ENCODE data around the gene DAZAP1. TPM values are rescaled to one million over a fixed set of nuclear protein-coding genes. Genes with fewer than 3 reads are reported as not detected.

Gene DAZAP1
- total RNA-seq, 1 experiment from 2014 or later, result 177 TPM

DNA sequence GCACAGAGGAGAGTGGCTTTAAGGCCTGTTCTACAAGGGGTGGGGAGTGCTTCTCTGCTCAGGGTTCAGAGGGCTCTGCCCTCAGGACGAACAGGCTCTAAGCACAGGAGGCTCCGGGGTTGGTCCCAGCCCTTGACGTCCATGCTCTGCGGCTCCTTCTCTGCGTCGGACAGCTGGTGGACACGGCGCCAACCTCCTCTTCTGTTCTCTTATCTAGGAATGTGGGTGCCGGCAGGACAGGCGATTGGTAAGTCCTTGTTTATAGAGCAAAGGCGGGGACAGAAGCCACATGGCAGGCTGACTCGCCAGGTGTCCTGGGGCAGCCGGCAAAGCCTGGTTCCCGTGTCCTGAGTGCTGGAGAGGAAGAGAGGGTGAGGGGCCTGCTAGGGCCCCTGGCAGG is 22.4 kb downstream of the DAZAP1 start:
- intact Hi-C loops (cut with micrococcal nuclease), result no loop called here
- H3K4me2 ChIP-seq (ENCODE audit: low read length), result no peak overlapping the region
- POLR2A ChIA-PET (ENCODE audit: unreplicated experiment), result no interaction called here
- H3K4me3 ChIP-seq (ENCODE audit: low read length), result no peak overlapping the region
- DNase-seq (no peak), ATAC-seq (peak; percentile 38)
- no peaks in the 10 kb centered on the region for H3K27me3 ChIP-seq (ENCODE audit: low read length)
- CTCF ChIA-PET, result no interaction called here
- no peaks in the 10 kb centered on the region for H3K9me2 ChIP-seq (replicated peaks; ENCODE audit: low read length)
- TF ChIP-seq EZH2phosphoT487 (IDR thresholded peaks at IDR 0.05; ENCODE audit: borderline replicate concordance, low read length) (no peak), CTCF (conservative IDR thresholded peaks at IDR 0.05; ENCODE audit: low read depth, low read length) (no peak), EZH2 (IDR thresholded peaks at IDR 0.05; ENCODE audit: low read length, unreplicated experiment) (no peak)
- H3K27ac ChIP-seq (ENCODE audit: low read length), result no peak overlapping the region
- no peaks in the 10 kb centered on the region for H3K79me2 ChIP-seq (ENCODE audit: low read length)
- H3K4me1 ChIP-seq (ENCODE audit: insufficient read depth, low read length), result no peaks in the 10 kb centered on the region
- no peak overlapping the region for H3K9ac ChIP-seq (ENCODE audit: low read length)
- H4K20me1 ChIP-seq (ENCODE audit: low read length), result no peaks in the 10 kb centered on the region
- no peaks in the 10 kb centered on the region for H3K9me3 ChIP-seq (ENCODE audit: low read length)
- H3F3A ChIP-seq (ENCODE audit: low read length, unreplicated experiment), result no peaks in the 10 kb centered on the region
- no peak overlapping the region for H2AFZ ChIP-seq (ENCODE audit: low read length)
- peaks cover 13% of the 10 kb centered on the region; the same call in 1 of the 2 replicates for H3K36me3 ChIP-seq (ENCODE audit: low read depth, low read length)
- no TSS peak for BruUV-seq (replicated peaks)

DNA sequence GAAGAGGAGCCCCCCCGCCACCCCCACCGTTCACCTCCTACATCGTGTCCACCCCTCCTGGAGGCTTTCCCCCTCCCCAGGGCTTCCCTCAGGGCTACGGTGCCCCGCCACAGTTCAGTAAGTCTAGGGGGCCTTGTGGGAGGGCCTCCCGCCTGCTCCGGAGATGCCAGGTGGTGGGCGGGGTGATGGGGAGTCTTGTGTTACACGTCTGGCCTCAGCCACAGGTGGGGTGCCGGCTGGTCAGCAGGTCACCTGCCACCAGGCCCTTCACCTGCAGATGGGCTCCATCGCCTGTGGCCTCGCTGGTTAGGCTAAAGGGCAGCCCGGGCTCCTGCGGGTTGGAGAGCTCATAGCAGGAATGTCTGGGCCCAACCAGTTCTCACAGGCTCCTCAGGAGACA is 22.9 kb downstream of the DAZAP1 start:
- Histone ChIP-seq H3F3A (ENCODE audit: low read length, unreplicated experiment) (no peaks in the 10 kb centered on the region), H3K9me3 (ENCODE audit: low read length) (no peaks in the 10 kb centered on the region), H3K27ac (ENCODE audit: low read length) (no peak overlapping the region), H3K79me2 (ENCODE audit: low read length) (no peaks in the 10 kb centered on the region), H3K4me2 (ENCODE audit: low read length) (no peak overlapping the region), H3K36me3 (ENCODE audit: low read depth, low read length) (peaks cover 10% of the 10 kb centered on the region; the same call in 1 of the 2 replicates), H3K4me1 (ENCODE audit: insufficient read depth, low read length) (no peaks in the 10 kb centered on the region), H3K9me2 (replicated peaks; ENCODE audit: low read length) (no peaks in the 10 kb centered on the region), H3K27me3 (ENCODE audit: low read length) (no peaks in the 10 kb centered on the region), H4K20me1 (ENCODE audit: low read length) (no peaks in the 10 kb centered on the region), H3K4me3 (ENCODE audit: low read length) (no peak overlapping the region), H2AFZ (ENCODE audit: low read length) (no peak overlapping the region), H3K9ac (ENCODE audit: low read length) (no peak overlapping the region)
- intact Hi-C loops (cut with micrococcal nuclease), result no loop called here
- ATAC-seq (no peak), DNase-seq (no peak)
- TF ChIP-seq CTCF (conservative IDR thresholded peaks at IDR 0.05; ENCODE audit: low read depth, low read length) (no peak), EZH2 (IDR thresholded peaks at IDR 0.05; ENCODE audit: low read length, unreplicated experiment) (no peak), EZH2phosphoT487 (IDR thresholded peaks at IDR 0.05; ENCODE audit: borderline replicate concordance, low read length) (no peak)
- POLR2A ChIA-PET (ENCODE audit: unreplicated experiment), result no interaction called here
- BruUV-seq (replicated peaks), result no TSS peak
- CTCF ChIA-PET, result no interaction called here

- Histone ChIP-seq H3K9me3 (ENCODE audit: low read length) (no peaks in the 10 kb centered on the region), H3K36me3 (ENCODE audit: low read depth, low read length) (no peaks in the 10 kb centered on the region; the same call in 1 of the 2 replicates), H2AFZ (ENCODE audit: low read length) (no peak overlapping the region), H3K4me2 (ENCODE audit: low read length) (no peak overlapping the region), H3K27ac (ENCODE audit: low read length) (no peak overlapping the region), H3K4me3 (ENCODE audit: low read length) (no peak overlapping the region), H3K4me1 (ENCODE audit: insufficient read depth, low read length) (no peaks in the 10 kb centered on the region), H4K20me1 (ENCODE audit: low read length) (no peaks in the 10 kb centered on the region), H3K9ac (ENCODE audit: low read length) (no peak overlapping the region), H3K79me2 (ENCODE audit: low read length) (no peaks in the 10 kb centered on the region), H3K27me3 (ENCODE audit: low read length) (no peaks in the 10 kb centered on the region), H3F3A (ENCODE audit: low read length, unreplicated experiment) (no peaks in the 10 kb centered on the region), H3K9me2 (replicated peaks; ENCODE audit: low read length) (no peaks in the 10 kb centered on the region)
- ChIA-PET CTCF (no interaction called here), POLR2A (ENCODE audit: unreplicated experiment) (no interaction called here)
- TF ChIP-seq EZH2 (IDR thresholded peaks at IDR 0.05; ENCODE audit: low read length, unreplicated experiment) (no peak), CTCF (conservative IDR thresholded peaks at IDR 0.05; ENCODE audit: low read depth, low read length) (no peak), EZH2phosphoT487 (IDR thresholded peaks at IDR 0.05; ENCODE audit: borderline replicate concordance, low read length) (no peak)
- DNase-seq (no peak), ATAC-seq (no peak)
- no TSS peak for BruUV-seq (replicated peaks)
- intact Hi-C loops (cut with micrococcal nuclease), result no loop called here
Observed at GRCh38 chr19:1431759-1432506, 24.5 kb downstream of the DAZAP1 start.
